HG03159 (cell line): ENCODE data around the gene CCDC201.

Experiments used
- ATAC-seq: cut with Tn5 transposase; IDR thresholded peaks from one replicate; pipeline ENCODE4 v1.9.1; 2021; ENCODE audit warnings: mild to moderate bottlenecking, moderate library complexity; ENCODE audit not compliant: unreplicated experiment

CCDC201 gene, protein sequence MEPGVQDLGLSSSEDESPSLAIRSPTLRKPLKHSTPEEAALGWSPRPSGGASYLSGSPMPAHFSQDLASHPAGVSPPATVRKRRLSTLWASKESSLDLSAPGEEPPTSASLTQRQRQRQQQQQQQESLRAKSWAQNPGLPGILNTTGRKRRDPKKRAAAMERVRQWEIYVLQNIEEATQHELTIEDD

DNA sequence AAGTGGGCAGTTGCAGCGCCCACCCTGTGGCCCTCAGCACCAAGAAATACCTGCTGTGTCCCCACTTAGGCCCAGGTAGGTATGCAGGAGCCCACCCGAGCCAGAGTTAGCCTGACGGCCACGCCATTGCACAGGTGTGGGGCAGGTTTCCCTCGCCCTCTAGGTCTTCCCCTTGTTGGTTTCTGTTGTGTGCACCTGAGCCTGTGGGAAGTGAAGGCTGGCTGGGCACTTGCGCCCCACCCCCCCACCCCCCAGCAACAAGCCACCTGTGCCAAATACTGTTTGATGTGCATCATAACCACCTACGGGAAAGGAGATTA, at the start of gene CCDC201:
Gene CCDC201, minus strand, starts transcription at position 48 of the 320 bp plus-strand sequence. CDS start 75 bp downstream, outside the sequence.
- no peak for ATAC-seq

GRCh38 chr7:45921699-45922519, 49.0 kb upstream of the CCDC201 start:
- no peak for ATAC-seq

DNA sequence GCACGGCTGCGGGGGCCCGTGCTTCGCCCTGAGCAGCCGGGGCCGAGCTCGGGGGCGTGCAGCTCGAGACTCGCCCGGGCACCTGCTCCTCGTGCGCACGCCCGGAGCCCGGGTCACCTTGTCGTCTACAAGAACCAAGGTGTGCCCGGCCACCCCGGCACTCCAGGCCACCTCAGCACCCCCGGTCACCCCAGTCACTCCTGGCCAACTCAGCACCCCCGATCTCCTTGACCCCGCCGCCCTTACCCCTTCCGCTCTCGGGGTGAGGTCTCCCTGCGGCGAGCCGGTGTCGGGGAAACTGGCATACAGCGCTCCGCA, 48.5 kb upstream of the CCDC201 start:
- no peak for ATAC-seq

DNA sequence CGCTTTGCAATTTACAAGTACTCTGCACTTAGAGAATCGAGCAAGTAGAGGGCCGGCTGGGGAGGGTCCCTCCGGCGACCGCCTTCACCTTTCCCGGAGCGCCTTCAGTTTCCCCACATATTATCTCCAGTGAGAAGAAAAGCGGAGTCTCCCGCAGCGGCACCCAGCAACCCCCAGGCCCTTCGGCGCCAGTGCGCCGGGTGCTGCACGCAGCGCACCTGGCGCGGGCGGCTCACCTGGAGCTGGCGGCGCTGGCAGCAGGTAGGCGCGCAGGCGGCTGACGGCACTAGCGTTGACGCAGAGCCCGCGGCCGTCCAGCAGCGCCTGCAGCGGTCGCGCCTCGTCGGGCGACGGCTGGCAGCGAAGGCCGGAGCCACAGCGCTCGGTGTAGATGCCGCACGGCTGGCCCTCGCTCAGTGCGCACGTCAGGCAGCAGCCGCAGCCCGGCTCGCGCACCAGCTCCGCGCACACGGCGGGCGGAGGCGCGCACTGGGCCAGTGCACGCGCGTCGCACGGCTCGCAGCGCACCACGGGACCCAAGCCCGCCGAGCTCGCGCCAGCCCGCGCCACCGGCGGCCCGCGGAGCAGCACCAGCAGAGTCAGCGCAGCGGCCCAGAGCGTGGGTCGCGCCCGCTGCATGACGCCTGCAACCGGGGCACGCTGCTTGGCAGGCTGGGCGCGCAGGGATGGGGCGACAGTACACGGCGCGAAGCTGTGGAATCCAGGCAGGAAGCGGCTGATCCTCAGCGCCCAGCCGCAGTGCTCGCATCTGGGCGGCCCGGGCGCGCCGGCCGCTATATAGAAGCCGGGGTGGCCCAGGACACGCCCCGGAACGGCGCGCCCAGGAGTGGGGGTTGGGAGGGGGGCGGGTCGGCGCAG, 47.9 kb upstream of the CCDC201 start, which contains the start of gene IGFBP3:
Gene IGFBP3, minus strand, starts transcription at position 771 of the 879 bp plus-strand sequence. Its CDS starts 132 bp downstream, at position 639.
- ATAC-seq = no peak

- no peak for ATAC-seq
Observed at GRCh38 chr7:45919993-45920459, 47.1 kb upstream of the CCDC201 start.

- ATAC-seq = no peak
Observed at GRCh38 chr7:45919231-45919784, 46.4 kb upstream of the CCDC201 start.

- no peak for ATAC-seq
Observed at GRCh38 chr7:45918556-45918955, 45.7 kb upstream of the CCDC201 start.

GRCh38 chr7:45917658-45918057, 44.8 kb upstream of the CCDC201 start:
- peak; percentile 86 for ATAC-seq

GRCh38 chr7:45917064-45917463, 44.2 kb upstream of the CCDC201 start:
- ATAC-seq = no peak

- ATAC-seq = no peak
Observed at GRCh38 chr7:45915606-45916005, 42.7 kb upstream of the CCDC201 start.

GRCh38 chr7:45914911-45915310, 42.0 kb upstream of the CCDC201 start:
- no peak for ATAC-seq

- no peak for ATAC-seq
Observed at GRCh38 chr7:45912972-45913371, 40.1 kb upstream of the CCDC201 start.

GRCh38 chr7:45911311-45911710, 38.4 kb upstream of the CCDC201 start:
- ATAC-seq = no peak

DNA sequence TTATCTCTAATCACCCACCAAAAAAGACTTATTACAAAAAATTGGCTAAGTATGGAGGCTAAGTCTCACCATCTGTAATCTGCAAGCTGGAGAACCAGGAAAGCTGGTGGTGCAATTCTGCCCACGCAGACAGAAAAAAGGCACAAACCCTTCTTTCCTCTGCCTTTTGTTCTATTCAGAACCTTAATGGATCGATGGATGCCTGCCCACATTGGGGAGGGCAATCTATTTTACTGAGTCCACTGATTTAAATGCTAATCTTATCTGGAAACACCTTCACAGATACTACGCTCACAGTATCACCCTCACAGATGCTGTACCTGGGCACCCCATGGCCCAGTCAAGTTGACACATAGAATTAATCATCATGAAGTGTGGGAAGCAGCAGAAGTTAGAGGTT, 38.0 kb upstream of the CCDC201 start:
- ATAC-seq = no peak

GRCh38 chr7:45909561-45909960, 36.7 kb upstream of the CCDC201 start:
- no peak for ATAC-seq

GRCh38 chr7:45902820-45903219, 29.9 kb upstream of the CCDC201 start:
- no peak for ATAC-seq

- ATAC-seq = no peak
Observed at GRCh38 chr7:45901566-45901965, 28.7 kb upstream of the CCDC201 start.

DNA sequence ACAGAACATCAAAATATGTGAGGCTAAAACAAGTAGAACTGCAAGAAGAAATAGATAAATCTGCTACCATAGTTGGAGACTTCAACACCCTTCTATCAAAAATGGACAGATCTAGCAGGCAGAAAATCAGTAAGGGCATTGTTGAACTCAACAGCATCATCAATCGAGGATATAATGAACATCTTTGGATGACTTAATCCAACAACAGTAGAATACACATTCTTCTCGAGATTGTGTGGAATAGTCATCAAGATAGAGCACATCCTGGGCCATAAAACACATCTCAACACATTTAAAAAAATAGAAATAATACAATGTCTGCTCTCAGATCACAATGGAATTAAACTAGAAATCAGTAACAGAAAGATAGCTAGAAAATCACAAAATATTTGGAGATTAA, 25.3 kb upstream of the CCDC201 start:
- no peak for ATAC-seq

DNA sequence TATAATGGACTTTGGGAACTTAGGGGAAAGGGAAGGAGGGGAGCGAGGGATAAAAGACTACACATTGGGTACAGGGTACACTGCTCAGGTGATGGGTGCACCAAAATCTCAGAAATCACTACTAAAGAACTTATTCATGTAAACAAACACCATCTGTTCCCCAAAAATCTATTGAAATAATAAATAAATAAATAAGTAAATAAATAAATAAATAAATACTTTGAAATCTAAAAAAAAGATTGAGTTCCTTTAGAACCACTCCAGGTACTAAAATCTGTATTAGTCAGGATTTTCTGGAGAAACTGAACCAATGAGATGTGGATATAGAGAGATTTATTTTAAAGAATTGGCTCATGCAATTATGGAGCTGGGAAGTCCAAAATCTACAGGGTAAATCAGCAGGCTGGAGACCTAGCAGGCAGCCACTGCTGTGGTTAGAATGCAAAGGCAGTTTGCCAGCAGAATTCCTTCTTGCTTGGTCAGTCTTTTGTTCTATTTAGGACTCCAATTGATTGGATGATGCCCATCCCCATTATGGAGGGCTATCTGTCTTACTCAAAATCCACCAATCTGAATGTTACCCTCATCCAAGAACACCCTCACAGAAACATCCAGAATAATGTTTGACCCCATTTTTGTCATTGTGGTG, 24.3 kb upstream of the CCDC201 start:
- ATAC-seq = no peak

GRCh38 chr7:45894665-45895062, 21.8 kb upstream of the CCDC201 start:
- no peak for ATAC-seq
